Measurements from ENCODE around the gene CEL.
"Not testable (repeated sequence)": the region's sequence is repeated elsewhere in the genome, so short reads cannot be mapped to it uniquely, and the experiment has no call there.

CEL gene

DNA sequence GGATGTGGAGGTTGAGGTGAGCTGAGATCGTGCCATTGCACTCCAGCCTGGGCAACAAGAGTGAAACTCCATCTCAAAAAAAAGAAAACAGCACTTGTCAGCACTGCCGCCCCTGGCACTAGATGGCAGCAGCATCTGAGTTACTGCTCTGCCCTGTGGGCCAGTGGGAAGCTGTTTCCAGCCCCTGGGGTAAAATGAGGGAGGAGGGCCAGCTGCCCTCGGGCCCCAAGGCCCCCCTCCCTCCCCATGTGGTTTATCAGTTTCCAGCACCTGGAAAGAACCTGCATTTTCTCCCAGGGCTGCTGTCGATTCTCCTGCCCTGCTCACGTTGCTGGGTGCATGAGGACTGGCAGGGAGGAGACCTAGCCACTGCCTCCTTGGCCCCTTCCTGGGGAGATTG, 13.2 kb upstream of the CEL start:
- DNase-seq, result no peak

GRCh38 chr9:133049043-133049442, 12.7 kb upstream of the CEL start:
- no peak for DNase-seq

DNA sequence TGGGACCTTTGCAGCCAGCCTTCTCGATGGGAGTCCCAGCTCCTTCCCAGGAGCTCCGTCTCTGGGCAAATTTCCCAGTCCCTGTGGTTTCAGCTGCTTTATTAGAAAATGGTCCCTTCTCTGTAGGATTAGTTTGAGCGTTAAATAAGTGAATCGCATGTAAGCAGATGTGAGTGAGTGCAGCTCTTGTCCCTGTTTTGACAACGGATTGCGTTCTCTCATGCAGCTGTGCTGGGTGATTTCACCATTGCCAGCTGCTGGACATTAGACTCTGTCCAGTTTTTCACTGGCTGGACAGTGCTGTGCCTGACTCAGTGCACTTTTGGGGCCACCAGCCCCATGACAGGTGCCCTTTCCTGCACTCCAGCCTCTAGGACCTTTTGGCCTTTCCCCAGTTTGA, 11.6 kb upstream of the CEL start:
- DNase-seq, result no peak

GRCh38 chr9:133050781-133051180, 11.0 kb upstream of the CEL start:
- DNase-seq, result no peak

DNA sequence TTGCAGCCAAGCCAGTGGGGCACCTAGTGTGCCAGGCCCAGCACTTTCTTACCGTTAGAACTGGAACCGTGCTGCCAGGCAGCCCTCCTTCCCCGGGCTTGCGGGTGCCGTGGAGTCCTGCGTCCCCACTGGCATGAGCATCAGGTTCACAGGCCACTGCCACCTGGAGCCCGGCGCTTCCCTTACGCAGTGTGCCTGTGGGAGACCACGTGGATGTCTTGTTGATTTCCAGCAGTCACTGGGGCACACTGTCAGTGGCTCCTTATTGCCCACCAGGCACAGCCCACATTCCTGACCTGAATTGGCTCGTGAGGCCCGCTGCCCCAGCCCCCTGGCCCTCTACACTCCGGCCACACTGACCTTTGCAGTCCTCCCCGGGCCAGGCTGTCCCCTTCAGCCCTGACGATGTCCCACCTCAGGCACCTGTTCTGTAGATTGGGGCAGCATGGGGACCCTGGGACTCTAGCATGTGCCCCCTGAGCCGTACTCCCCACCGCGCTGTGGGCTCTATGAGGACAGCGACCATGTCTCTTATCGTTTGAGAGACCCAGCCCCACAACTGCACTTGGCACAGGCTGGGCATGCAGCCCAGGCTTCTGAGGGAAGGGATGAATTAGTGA, 10.4 kb upstream of the CEL start:
- no peak for DNase-seq

DNA sequence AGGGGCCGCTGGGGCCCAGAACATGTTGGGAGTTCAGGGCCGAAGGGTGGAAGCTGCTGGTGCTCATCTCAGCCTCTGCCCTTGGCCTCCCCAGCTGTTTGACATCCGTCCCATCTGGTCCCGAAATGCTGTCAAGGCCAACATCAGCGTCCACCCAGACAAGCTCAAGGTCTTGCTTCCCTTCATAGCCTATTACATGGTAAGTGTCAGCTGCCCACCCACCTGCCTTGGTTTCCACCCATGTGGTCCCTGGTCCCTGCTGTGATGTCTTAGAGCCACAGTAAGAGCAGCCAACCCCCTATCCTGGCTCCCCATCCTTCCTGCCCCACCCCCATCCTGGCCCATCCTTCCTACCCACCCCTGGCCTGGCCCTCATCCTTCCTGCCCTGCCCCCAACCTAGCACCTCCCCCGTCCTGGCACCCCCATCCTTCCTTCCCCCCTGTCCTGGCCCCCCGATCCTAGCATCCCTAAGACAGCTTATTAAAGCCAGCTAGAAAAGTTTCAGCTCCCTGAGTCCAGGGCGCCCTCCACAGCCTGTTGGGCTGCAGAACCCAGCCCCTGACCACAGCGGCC, 9.7 kb upstream of the CEL start:
- no peak for DNase-seq

DNA sequence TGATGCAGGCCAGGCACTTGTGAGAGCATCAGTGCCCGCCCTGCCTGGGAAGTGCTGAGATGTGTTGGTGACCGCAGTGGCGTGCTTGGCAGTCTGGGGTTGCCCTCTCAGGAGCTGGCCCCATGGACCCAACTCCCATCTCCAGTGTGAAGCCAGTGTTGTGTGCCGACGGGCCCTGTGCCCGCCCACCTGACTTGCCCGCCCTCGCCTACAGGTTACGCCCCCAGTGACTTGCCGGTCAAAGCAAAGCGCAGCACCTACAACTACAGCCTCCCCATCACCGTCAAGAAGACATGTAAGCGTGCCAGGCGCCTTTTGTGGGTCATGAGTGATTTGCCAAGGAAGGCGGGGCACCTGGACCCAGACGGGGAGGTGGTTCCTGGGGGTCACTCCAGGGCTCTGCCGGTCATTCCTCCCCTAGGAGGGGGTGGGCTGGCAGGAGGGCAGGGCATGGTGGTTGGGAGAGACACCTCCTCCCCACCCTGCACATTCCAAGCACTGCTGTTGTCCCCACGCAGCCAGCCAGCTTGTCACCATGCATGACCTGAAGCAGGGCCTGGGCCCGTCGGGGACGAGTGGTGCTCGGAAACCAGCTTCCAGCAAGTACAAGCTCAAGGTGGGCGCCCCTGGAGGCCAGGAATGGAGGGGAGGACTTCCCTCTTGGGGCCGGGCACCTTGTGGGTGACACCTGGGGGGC, 7.4 kb upstream of the CEL start:
- DNase-seq, result no peak

GRCh38 chr9:133054966-133055365, 6.8 kb upstream of the CEL start:
- no peak for DNase-seq

GRCh38 chr9:133055788-133056420, 5.9 kb upstream of the CEL start:
- no peak for DNase-seq

DNA sequence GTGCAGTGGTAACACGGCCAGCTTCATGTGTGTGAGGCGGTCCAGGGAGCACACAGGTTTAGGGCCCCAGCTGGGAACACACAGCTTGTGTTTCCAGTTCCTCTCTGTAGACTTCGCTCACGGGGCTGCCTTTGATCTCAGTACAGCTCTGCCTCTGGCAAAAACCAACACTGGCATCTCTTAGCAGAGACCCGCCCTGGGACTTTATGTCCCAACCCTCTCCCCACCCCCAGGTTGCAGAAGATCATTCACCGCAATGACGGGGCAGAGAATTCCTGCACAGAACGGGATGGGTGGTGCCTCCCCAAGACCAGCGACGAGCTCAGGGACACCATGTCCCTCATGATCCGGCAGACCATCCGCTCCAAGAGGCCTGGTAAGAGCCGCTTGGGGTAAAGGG, 5.2 kb upstream of the CEL start:
- no peak for DNase-seq

DNA sequence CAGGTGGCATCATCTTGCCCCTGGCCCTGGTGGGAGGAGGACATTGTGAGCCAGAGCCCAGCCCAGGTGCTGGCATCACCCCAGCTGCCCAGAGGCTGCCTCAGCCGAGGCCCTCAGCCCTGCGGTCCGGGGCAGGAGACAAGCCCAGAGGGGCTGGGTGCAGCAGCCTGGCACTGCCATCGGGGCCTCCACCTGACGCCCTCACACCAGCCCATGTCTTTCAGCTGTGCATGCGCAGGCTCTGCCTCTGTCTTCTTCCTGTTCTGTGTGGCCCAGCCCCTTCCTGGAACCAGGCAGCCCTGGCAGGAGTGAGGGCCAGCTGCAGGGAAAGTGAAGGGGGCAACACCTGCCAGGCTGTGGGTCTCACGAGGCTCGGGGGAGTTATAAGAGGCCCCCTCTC, 4.8 kb upstream of the CEL start:
- DNase-seq, result no peak

- no peak for DNase-seq
Observed at GRCh38 chr9:133057553-133057952, 4.2 kb upstream of the CEL start.

DNA sequence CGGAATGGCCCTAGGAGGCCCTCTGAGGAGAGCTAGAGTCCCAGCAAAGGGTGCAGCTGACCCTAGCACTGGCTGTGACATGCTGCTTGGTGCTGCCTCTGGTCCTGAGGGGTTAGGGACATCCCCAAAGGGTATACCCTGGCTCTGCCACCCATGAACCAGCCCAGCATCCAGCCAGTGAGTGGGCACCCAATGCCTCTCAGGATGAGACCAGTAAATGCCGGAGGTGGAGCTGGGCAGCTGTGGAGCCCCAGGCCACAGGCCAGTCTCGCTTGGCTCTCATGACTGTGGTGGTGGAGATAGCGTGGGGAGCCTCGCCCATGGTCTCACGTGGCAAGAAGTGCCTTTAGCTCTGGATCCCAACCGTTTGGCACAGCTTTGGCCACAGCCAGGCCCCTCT, 3.7 kb upstream of the CEL start:
- DNase-seq, result no peak

DNA sequence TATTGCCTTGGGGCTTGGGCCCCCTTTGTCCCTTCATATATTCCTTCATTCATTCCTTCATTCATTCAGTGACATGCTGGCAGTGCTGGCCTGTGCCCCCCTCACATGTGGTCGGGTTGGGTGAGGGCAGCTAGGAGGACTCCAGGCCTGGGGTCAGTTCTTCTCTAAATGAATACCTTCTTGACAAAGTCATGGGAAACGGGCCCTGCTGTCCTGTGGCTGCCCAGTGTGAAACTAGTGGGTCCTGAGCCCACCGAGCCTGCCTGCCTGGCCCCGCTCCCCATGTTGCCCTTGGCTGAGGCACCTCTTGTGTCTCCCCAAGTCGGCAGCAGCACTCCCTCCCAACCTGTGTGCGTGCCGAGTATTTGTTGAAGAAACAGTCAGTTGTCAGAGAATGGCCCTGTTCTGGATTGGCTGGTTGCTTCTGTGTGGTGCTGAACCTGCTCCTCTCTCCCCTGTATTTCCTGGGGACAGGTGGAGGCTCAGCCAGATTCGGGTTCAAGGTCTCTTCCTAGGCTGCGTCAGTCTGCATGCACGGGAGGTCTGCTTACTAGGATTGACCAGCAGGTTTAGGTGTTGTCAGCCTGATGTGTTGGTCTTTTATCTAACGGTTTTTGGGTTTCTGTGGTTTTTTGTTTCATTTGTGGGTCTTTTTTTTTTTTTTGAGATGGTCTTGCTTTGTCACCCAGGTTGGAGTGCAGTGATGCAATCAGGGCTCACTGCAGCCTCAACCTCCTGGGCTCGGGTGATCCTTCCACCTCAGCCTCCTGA, 3.0 kb upstream of the CEL start:
- no peak for DNase-seq

- no peak for DNase-seq
Observed at GRCh38 chr9:133059623-133060022, 2.2 kb upstream of the CEL start.

- DNase-seq, result no peak
Observed at GRCh38 chr9:133060417-133060841, 1.4 kb upstream of the CEL start.

- DNase-seq, result not testable (repeated sequence)
Observed at GRCh38 chr9:133061019-133061763, 590 bp upstream of the CEL start.

GRCh38 chr9:133062569-133062968, 788 bp downstream of the CEL start:
- not testable (repeated sequence) for DNase-seq

DNA sequence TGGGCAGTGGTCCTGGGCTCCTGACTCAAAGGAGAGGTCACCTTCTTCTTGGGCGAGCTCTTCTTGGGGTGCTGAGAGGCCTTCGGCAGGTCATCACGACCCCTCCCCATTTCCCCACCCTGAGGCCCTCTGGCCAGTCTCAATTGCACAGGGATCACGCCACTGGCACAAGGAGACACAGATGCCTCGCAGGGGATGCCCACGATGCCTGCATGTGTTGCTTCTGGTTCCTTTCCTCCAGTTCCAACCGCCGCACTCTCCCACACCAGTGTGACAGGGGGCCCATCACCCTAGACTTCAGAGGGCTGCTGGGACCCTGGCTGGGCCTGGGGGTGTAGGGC, 1.3 kb downstream of the CEL start:
- no peak for DNase-seq

DNA sequence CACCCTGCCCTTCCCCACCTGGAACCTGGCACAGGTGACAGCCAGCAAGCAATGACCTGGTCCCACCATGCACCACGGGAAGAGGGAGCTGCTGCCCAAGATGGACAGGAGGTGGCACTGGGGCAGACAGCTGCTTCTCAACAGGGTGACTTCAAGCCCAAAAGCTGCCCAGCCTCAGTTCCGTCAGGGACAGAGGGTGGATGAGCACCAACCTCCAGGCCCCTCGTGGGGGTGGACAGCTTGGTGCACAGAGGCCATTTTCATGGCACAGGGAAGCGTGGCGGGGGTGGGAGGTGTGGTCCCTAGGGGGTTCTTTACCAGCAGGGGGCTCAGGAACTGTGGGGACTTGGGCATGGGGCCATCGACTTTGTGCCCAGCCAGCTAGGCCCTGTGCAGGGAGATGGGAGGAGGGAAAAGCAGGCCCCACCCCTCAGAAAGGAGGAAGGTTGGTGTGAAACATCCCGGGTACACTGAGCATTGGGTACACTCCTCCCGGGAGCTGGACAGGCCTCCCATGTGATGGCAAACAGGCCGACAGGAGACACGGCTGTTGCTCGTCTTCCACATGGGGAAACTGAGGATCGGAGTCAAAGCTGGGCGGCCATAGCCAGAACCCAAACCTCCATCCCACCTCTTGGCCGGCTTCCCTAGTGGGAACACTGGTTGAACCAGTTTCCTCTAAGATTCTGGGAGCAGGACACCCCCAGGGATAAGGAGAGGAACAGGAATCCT, 1.9 kb downstream of the CEL start:
- DNase-seq, result no peak

DNA sequence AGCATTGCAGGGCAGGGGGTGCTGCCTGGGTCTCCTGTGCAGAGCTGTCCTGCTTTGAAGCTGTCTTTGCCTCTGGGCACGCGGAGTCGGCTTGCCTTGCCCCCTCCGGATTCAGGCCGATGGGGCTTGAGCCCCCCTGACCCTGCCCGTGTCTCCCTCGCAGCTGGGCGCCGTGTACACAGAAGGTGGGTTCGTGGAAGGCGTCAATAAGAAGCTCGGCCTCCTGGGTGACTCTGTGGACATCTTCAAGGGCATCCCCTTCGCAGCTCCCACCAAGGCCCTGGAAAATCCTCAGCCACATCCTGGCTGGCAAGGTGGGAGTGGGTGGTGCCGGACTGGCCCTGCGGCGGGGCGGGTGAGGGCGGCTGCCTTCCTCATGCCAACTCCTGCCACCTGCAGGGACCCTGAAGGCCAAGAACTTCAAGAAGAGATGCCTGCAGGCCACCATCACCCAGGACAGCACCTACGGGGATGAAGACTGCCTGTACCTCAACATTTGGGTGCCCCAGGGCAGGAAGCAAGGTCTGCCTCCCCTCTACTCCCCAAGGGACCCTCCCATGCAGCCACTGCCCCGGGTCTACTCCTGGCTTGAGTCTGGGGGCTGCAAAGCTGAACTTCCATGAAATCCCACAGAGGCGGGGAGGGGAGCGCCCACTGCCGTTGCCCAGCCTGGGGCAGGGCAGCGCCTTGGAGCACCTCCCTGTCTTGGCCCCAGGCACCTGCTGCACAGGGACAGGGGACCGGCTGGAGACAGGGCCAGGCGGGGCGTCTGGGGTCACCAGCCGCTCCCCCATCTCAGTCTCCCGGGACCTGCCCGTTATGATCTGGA, 2.7 kb downstream of the CEL start:
- no peak for DNase-seq
